K562 (cell line): Measurements from ENCODE around the gene HYAL3. TPM values are rescaled to one million over a fixed set of nuclear protein-coding genes. Genes with fewer than 3 reads are reported as not detected.

Experiments
- HIVEP1 ChIP-seq: fragments of 250-450 bp; sonication (Bioruptor Pico); IDR thresholded peaks from 2 replicates; pipeline ENCODE4 v1.4.0; 2020; ENCODE audit warnings: mild to moderate bottlenecking
- HSF4 ChIP-seq: fragments of 250-450 bp; sonication (Bioruptor Pico); IDR thresholded peaks from 2 replicates; pipeline ENCODE4 v2.1.2; 2022; ENCODE audit warnings: mild to moderate bottlenecking, moderate library complexity, borderline replicate concordance
- REST ChIP-seq, 2 experiments: fragments of 450-650 bp; formaldehyde crosslinking in 1 of 2; IDR thresholded peaks; 2 replicates each; pipeline versions ENCODE4 v1.4.0 to v1.6.1; 2014 to 2020; ENCODE audit warnings: mild to moderate bottlenecking in 2 of 2, borderline replicate concordance in 1 of 2, low read depth in 1 of 2
- polyA plus RNA-seq, 8 experiments: library from polyadenylated mRNA; depleted of rRNA in 4 of 8; stranded (reverse) in 5 of 8; unstranded in 3 of 8; fragments of >200 nt; fragmentation: Nextera tagmentation in 2 of 8; fragmentation: Illumina TruSeq in 1 of 8; extraction: Ambion mirVana in 2 of 8; extraction: Trizol in 1 of 8; gene quantifications; 2 replicates each; pipeline versions ENCODE4 v1.2.1 to v1.2.3, GENCODE V29; 2011 to 2014; ENCODE audit warnings: inconsistent platforms in 1 of 8, missing spikeins in 1 of 8
- total RNA-seq, 7 experiments: library from RNA; depleted of rRNA in 6 of 7; stranded (reverse); fragments of >200 nt in 6 of 7; fragmentation: Illumina TruSeq in 2 of 7; extraction: Trizol in 2 of 7; gene quantifications; 2 replicates each; pipeline versions ENCODE4 v1.2.1 to v1.2.3, GENCODE V29; 2011 to 2021; ENCODE audit warnings: low replicate concordance in 1 of 7

HYAL3 gene
- total and polyA plus RNA-seq, 9 of the 15 experiments (the other 6 are each of a cell fraction or from before 2014, with no cell fraction given): 0.38 to 9.1 (median 6.8) TPM

GRCh38 chr3:50333744-50334328, 34.6 kb upstream of the HYAL3 start (continued):
- TF ChIP-seq REST (IDR thresholded peaks at IDR 0.05; ENCODE audit: borderline replicate concordance): no peak
- TF ChIP-seq REST (CRISPR knock-in tag; IDR thresholded peaks at IDR 0.05; ENCODE audit: low read depth): no peak
- no peak for TF ChIP-seq HIVEP1 (CRISPR knock-in tag)
- no peak for TF ChIP-seq HSF4 (CRISPR knock-in tag)
